GM12864 (cell line): ENCODE measurements around the gene ZSCAN21.
"Not testable (repeated sequence)": the region's sequence is repeated elsewhere in the genome, so short reads cannot be mapped to it uniquely, and the experiment has no call there.

ENCODE experiments used
- DNase-seq: peaks from one replicate; pipeline ENCODE4 v3.0.0-alpha.2; 2011; ENCODE audit warnings: low read depth
- H3K4me3 ChIP-seq: 2 replicates; pipeline ENCODE4 v1.5.1; 2011; ENCODE audit warnings: mild to moderate bottlenecking, low read depth, low read length, control low read depth
- TF ChIP-seq, protein P1 (sequence below): IDR thresholded peaks from 2 replicates; pipeline ENCODE4 v1.5.1; 2011; ENCODE audit warnings: low read depth, mild to moderate bottlenecking, moderate library complexity, low read length, control low read depth, inconsistent platforms; ENCODE audit errors: missing control alignments

ZSCAN21 gene

DNA sequence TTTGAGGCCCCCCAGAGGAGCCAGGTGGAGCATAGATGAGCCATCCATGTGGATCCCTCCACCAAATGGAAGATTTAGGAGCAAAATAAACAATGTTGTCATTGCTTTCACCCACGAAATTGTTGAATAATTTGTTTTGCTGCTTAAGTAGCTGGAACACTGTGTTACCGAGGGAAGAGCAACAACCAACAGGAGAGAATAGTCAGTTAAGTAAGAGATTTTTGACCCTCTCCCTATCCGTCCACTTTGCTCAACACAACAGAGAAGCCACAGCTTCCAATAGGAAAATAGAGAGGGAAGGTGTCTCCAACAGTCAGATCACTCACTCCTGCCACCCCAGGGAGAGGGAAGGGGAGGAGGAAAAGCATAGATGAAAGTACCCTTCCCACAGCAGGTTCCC is 38.1 kb upstream of the ZSCAN21 start:
- no peak for DNase-seq
- TF ChIP-seq, protein P1, sequence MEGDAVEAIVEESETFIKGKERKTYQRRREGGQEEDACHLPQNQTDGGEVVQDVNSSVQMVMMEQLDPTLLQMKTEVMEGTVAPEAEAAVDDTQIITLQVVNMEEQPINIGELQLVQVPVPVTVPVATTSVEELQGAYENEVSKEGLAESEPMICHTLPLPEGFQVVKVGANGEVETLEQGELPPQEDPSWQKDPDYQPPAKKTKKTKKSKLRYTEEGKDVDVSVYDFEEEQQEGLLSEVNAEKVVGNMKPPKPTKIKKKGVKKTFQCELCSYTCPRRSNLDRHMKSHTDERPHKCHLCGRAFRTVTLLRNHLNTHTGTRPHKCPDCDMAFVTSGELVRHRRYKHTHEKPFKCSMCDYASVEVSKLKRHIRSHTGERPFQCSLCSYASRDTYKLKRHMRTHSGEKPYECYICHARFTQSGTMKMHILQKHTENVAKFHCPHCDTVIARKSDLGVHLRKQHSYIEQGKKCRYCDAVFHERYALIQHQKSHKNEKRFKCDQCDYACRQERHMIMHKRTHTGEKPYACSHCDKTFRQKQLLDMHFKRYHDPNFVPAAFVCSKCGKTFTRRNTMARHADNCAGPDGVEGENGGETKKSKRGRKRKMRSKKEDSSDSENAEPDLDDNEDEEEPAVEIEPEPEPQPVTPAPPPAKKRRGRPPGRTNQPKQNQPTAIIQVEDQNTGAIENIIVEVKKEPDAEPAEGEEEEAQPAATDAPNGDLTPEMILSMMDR, result no peak
- no peak overlapping the region for H3K4me3 ChIP-seq

DNA sequence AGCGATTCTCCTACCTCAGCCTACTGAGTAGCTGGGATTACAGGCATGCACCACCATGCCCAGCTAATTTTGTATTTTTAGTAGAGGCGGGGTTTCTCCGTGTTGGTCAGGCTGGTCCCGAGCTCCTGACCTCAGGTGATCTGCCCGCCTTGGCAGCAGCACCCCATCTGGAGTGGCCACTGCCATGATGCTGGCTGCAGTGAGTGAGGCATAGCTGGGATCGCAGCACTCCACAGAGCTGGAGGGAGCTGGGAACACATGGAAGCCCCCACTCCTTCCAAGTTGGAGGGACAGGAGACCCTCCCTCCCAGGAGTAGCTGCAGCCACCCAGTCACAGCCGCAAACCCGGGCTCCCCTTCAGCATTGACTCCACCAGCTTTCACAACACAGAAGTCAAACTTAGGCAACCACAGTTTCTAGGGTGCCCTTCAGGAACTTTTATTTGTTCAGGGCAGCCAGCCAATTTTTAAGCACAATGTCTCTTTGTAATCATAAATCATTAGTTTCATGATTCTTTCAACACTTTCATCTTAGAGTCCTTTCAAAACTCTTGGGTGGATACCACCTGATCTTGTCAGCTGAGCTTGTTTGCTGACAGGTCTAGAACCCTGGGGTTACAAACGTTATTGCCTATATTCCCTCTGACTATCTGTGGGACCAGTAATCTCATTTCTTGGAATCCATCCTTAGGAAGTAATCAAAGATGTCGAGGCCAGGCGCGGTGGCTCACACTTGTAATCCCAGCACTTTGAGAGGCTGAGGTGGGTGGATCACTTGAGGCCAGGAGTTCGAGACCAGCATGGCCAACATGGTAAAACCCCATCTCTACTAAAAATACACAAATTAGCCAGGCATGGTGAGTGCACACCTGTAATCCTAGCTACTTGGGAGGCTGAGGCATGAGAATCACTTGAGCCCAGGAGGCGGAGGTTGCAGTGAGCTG is 36.9 kb upstream of the ZSCAN21 start:
- not testable (repeated sequence) for DNase-seq, H3K4me3 ChIP-seq

DNA sequence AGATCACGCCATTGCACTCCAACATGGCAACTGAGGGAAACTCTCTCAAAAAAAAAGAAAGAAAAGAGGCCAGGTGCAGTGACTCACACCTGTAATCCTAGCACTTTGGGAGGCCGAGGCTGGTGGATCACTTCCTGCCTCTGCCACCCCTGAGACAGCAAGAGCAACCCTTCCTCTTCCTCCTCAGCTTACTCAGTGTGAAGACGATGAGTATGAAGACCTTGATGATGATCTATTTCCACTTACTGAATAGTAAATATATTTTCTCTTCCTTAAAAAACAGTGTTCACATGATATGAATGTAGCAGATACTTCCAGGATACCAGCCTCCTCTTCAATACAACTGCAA is 36.3 kb upstream of the ZSCAN21 start:
- no peak overlapping the region for H3K4me3 ChIP-seq
- TF ChIP-seq, protein P1, result no peak

DNA sequence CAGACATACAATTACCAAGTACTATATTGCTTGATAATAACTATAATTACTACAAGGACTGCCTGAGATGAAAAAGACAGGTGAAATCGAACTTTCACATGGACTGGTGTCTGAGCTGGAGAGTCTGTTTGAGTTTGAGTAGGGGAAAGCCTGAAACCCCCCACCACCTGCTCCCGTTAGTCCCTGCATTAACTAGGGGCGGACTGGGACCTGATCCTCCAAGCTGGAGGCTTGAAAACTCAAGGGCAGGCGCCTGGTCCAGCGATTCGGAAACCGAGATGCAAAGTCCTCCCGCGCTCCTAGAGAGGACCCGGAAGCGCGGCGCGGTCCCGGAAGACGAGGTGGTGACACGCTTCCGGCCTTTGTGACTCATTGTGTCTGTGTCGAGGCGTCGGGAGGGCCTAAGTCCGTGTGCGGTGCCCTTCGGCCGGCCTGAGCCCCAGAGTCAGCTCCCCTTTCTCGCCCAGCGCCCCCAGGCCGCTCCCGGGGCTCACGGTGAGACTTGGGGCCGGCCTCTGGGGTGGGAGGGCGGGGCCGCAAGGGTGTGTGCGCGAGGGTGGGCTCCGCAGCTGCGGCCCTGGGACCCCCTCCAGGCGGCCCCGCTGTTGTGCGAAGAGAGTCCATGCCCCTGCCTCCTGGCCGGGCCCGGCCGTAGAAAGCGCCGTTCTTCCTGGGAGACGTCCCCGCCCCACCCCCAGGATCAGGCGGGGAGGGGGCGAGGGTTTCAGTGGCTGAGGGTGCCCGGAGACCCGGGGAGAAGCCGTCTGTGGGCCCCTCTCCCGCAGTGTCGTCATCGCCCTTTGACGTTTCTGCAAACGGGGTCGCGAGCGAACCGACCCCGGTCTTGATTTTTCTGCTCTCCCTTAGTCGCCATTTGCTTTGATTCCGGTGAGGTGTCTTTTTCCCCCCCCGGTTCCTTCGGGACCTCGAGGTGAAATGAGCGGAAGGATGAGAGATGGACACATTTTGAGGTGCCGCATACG is 34.1 kb upstream of the ZSCAN21 start, which contains the start of gene ZKSCAN1:
TSS of gene ZKSCAN1 (plus strand) at position 365 of the 983 bp plus-strand sequence. CDS start 7,911 bp downstream, outside the sequence.
- TF ChIP-seq, protein P1, result no peak
- DNase-seq, result peak; percentile 81
- peak within 1 kb of the TSS; percentile 100 for H3K4me3 ChIP-seq

More for the DNA sequence above, 36.3 kb upstream of the ZSCAN21 start:
- DNase-seq, result no peak

DNA sequence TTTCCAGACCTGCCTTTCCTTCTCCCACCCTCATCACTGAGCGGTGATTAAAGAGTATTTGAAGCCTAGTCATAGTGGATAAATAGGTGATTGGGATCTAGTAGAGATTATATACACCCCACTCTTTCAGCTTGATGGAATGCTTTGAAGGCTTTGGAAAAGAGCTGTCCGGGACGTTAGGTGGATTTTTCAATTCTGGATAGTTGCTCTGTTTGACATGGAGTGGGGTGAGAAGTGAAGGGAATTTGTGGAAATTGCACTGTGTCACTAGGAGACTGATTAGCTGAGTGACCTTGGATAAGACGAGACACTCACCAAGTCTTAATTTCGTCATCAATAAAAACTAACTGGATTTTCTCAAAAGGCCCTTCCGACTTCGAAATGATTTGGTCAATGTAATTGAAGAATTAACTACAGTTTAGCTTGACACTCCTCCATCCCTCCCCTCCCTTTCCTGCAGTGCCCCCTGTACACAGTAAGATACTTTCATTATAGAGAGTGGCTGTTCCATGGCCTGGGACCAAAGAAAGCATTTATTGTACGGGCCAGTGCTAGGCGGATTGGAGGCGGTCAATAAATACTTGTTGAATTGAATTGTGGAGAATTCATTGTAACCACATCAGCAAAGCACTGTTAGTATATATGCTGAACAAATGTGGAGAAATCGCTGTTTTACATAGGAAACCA is 33.2 kb upstream of the ZSCAN21 start:
- TF ChIP-seq, protein P1, result no peak
- H3K4me3 ChIP-seq, result peak overlapping the region; percentile 100
- DNase-seq, result no peak

DNA sequence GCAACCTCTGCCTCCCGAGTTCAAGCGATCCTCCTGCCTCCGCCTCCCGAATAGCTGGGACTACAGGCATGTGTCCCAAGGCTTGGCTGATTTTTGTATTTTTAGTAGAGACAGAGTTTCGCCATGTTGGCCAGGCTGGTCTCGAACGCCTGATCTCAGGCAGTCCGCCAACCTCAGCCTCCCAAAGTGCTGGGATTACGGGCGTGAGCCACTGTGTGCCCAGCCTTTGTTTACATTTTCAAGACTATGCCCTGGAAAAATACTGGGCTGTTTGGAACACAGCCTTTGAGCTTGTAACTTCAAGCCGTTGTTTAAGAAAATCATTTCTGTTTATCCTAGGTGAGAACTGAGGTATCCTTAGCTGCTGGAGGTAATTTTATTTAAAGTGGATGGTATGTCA is 32.3 kb upstream of the ZSCAN21 start:
- TF ChIP-seq, protein P1, result no peak
- no peak overlapping the region for H3K4me3 ChIP-seq
- no peak for DNase-seq
